C4-2B (cell line): ENCODE data around the gene PIAS1.

ENCODE experiments used
- H3K27ac ChIP-seq: fragments of 450-650 bp; 2 replicates; pipeline ENCODE4 v1.5.1; 2017
- ZFX ChIP-seq: fragments of 450-650 bp; IDR thresholded peaks from 2 replicates; pipeline ENCODE4 v1.6.1; 2017
- TF ChIP-seq, protein P1 (sequence below): fragments of 450-650 bp; conservative IDR thresholded peaks from 2 replicates; pipeline ENCODE4 v1.5.1; 2017; ENCODE audit warnings: mild to moderate bottlenecking

The PIAS1 gene

DNA sequence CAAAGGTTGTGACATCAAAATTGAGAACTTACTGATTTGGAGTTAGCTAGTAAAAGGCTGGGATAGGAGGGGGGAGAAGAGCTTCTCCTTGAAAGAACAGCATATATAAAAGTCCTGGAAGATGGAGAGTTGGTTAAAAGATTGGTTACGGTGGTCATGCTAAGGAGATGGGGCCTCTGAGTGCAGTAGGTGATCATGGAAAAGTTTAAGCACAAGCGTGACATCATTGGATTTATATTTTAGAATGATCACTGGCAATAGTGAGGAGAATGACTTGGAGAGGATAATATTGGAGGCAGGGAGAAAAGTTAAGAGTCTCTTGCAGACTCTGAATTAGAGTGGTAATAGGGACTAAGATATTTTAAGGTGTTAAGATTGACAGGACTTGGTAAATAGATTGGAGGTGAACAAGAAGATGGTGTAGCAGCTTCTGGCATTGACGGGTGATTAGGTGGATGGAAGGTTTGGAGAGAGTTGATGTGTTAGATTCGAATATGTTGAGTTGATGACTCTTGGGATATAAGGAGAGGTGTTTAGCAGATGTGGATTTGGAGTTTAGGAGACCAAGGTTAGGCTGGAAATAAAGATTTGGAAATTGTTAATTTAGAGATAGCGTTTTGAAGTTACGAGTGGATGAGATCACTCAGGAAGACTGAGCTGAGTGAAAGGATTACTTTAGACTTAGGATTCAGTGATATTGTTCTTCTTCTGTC is 19.6 kb downstream of the PIAS1 start:
- TF ChIP-seq ZFX: no peak
- TF ChIP-seq, protein P1, sequence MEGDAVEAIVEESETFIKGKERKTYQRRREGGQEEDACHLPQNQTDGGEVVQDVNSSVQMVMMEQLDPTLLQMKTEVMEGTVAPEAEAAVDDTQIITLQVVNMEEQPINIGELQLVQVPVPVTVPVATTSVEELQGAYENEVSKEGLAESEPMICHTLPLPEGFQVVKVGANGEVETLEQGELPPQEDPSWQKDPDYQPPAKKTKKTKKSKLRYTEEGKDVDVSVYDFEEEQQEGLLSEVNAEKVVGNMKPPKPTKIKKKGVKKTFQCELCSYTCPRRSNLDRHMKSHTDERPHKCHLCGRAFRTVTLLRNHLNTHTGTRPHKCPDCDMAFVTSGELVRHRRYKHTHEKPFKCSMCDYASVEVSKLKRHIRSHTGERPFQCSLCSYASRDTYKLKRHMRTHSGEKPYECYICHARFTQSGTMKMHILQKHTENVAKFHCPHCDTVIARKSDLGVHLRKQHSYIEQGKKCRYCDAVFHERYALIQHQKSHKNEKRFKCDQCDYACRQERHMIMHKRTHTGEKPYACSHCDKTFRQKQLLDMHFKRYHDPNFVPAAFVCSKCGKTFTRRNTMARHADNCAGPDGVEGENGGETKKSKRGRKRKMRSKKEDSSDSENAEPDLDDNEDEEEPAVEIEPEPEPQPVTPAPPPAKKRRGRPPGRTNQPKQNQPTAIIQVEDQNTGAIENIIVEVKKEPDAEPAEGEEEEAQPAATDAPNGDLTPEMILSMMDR: no peak
- no peak overlapping the region for H3K27ac ChIP-seq

DNA sequence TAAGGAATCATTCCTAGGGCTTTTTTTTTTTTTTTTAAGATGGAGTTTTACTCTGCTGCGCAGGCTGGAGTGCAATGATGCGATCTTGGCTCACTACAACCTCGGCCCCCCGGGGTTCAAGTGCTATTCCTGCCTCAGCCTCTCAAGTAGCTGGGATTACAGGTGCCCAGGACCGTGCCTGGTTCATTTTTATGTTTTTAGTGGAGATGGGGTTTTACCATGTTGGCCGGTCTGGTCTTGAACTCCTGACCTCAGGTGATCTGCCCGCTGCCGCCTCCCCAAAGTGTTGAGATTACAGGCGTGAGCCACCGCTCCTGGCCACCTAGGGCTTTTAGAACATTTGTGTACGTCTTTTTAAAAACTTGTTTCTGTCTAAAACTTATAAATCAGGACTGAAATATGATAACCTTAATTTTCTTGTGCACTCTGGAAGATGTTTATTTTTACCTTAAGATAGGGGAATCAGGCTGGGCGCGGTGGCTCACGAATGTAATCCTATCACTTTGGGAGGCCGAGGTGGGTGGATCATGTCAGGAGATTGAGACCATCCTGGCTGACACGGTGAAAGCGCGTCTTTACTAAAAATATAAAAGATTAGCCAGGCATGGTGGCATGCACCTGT is 21.8 kb downstream of the PIAS1 start:
- TF ChIP-seq, protein P1: no peak
- no peak for TF ChIP-seq ZFX
- H3K27ac ChIP-seq: no peak overlapping the region

DNA sequence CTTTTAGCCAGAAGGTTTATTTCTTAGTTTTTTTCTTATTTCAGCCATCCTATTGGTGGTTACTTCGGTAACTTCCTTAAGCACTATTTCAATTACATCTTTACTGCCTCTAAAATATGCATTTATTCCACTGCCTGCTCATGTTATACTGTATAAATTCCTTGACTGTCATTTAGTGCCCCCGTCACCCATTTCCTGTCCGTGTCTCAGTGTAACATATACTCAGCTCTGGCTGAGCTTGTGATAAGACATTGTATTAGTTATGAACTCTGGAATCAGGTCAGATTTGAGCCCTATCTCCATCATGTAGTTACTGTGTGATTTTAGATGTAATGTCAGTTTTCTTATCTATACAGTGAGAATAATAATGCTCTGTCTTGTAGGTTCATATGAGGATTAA is 24.2 kb downstream of the PIAS1 start:
- TF ChIP-seq, protein P1: no peak
- TF ChIP-seq ZFX: no peak
- H3K27ac ChIP-seq: no peak overlapping the region

DNA sequence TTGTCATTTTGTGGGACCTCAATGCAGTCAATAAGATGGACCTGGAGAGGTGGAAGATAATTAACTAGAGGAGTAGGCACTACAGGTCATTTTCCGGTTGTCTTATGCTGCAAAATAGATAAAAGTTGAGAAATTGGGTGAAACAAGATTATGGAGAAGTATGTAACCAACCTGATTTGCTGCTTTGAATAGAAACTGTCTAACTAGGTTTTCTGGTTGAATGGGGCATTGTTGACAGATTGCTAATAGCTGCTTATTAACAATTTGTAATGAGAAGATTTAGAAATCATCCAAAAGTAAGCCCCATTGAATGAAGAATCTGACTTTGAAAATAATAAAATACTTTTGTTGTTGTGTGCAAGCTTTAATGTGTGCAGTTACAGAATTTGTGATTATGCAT is 26.2 kb downstream of the PIAS1 start:
- TF ChIP-seq, protein P1: no peak
- no peak for TF ChIP-seq ZFX
- H3K27ac ChIP-seq: no peak overlapping the region

DNA sequence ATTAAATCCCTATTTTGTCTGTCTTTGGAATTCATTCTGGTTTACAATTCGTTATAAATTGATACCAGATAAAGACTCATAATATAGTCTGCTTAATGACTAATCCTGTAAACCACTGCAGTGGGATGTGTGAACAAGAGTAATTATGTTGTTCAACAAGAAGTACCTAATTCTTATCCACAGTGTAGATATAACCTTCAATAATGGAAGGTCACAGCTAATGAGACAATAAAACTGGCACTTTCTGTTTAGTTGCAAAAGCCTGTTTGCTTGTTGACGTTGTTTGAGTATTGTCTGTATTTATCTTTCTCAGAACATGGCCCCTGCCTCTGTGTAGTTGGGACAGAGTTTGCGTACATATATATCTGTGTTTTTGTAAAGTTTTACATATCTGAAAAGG is 26.7 kb downstream of the PIAS1 start:
- H3K27ac ChIP-seq: no peak overlapping the region
- no peak for TF ChIP-seq ZFX
- TF ChIP-seq, protein P1: no peak

DNA sequence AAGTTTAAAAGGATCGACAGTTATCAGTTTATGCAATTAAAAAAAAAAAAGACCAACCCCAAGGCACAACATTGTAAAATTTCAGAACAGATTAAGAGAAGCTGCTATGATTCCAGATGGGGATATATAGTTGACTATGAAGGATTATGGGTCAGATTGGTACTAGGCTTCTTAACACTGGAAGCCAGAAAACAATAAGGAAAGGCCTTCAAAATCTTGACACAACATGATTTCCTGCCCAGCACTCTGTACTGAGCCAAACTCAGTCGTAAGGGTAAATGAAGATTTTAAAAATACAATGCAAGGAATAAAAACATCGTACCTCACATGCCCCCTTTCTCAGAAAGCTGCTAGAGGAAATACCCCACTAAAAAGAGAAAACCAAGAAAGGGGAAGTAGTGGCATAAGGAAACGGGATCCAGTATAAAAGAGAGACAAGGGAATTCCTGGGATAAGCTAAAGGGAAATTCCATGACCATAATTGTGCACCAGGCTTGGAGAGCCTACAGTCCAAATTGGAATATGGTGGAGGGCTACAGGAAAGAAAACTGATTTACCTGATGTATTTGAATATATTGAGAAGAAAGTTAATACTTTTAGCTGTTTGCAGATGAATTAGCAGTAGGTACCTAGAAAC is 27.9 kb downstream of the PIAS1 start:
- no peak overlapping the region for H3K27ac ChIP-seq
- TF ChIP-seq ZFX: no peak
- TF ChIP-seq, protein P1: no peak

DNA sequence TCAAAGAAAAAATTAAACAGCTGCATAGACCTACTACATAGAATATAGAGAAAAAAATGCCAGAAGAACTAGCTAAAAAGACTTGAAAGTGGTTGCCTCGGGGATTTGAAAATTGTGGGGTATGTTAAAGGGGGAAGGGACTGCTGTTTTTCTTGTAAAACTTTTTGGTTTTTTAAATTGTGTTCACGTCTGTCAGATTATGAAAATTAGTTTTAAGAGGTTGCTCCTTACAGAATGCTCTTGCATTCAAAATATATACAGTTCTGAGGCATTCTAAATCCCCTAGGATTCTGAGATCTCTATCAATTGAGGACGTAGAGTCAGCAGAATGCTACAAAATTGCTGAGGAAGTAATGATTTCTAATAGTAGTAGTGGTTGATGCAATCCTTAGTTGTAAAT is 28.6 kb downstream of the PIAS1 start:
- TF ChIP-seq, protein P1: no peak
- no peak for TF ChIP-seq ZFX
- H3K27ac ChIP-seq: no peak overlapping the region
